Renal cortex interstitium (tissue), 15 donors: ENCODE measurements around the gene ABCA8. TPM values are rescaled to one million over a fixed set of nuclear protein-coding genes. Genes with fewer than 3 reads are reported as not detected.
"Not testable (repeated sequence)": the region's sequence is repeated elsewhere in the genome, so short reads cannot be mapped to it uniquely, and the experiment has no call there.

Experiments
- DNase-seq, 11 donors: peaks; one replicate each; pipeline ENCODE4 v3.0.0-alpha.2; 2013; ENCODE audit warnings: low read depth in 9 of 11, low spot score in 4 of 11; ENCODE audit errors: extremely low read depth in 1 of 11
- long read RNA-seq, 16 experiments: transcript quantifications; one replicate each; lab custom pipeline, GENCODE V29; 2026
- polyA plus RNA-seq, 3 donors: library from polyadenylated mRNA; unstranded; fragments of 120-200 nt; gene quantifications; one replicate each; pipeline ENCODE4 v1.2.1, GENCODE V29; 2013; ENCODE audit not compliant: insufficient read length in 3 of 3

Gene ABCA8
- polyA plus RNA-seq: 1 to 10 TPM in 2 of 3 donors, under 1 TPM in 1; 0.57 to 1.3 (median 1.2) TPM
- long read RNA-seq, donor 1, partial matches to known transcripts: 0 of 1 reads
- long read RNA-seq, donor 1, other reads (novel, unspliced or antisense): 0 of 1 reads
- long read RNA-seq, donor 2, partial matches to known transcripts: 0 of 1 reads
- long read RNA-seq, donor 2, other reads (novel, unspliced or antisense): 0 of 1 reads
- long read RNA-seq, donor 3: 0 reads
- long read RNA-seq, donor 4, partial matches to known transcripts: 0 of 1 reads
- long read RNA-seq, donor 4, other reads (novel, unspliced or antisense): 0 of 1 reads
- long read RNA-seq, donor 5: 0 reads
- long read RNA-seq, donor 6, partial matches to known transcripts: 0 of 1 reads
- long read RNA-seq, donor 6, other reads (novel, unspliced or antisense): 0 of 1 reads
- long read RNA-seq, donor 7: 0 reads
- long read RNA-seq, donor 8: 0 reads
- long read RNA-seq, donor 9: 0 reads
- long read RNA-seq, donor 10: 0 reads
- long read RNA-seq, donor 11: 0 reads
- long read RNA-seq, donor 12: 0 reads
- long read RNA-seq, donor 13: 0 reads
- long read RNA-seq, donor 14: 0 reads
- long read RNA-seq, donor 15: 0 reads
- long read RNA-seq, donor 16, partial matches to known transcripts: 0 of 3 reads
- long read RNA-seq, donor 16, other reads (novel, unspliced or antisense): 0 of 3 reads

- no peak for DNase-seq
Measured at GRCh38 chr17:68955181-68955841, at the start of gene ABCA8. TSS of gene ABCA8 (minus strand) at chr17:68955392. CDS start at chr17:68942034, 13,358 bp downstream.

GRCh38 chr17:69004759-69005158 is 49.6 kb upstream of the ABCA8 start:
- not testable (repeated sequence) for DNase-seq

- DNase-seq: not testable (repeated sequence)
Measured at GRCh38 chr17:68999743-69000142, 44.6 kb upstream of the ABCA8 start.

- DNase-seq: no peak
Measured at GRCh38 chr17:68993112-68993511, 37.9 kb upstream of the ABCA8 start.

GRCh38 chr17:68987966-68988365 is 32.8 kb upstream of the ABCA8 start:
- DNase-seq: no peak

GRCh38 chr17:68981288-68981687 is 26.1 kb upstream of the ABCA8 start:
- peak; percentile 24 to 55 (median 38) for DNase-seq

GRCh38 chr17:68973098-68973846 is 18.1 kb upstream of the ABCA8 start:
- DNase-seq: no peak

GRCh38 chr17:68972119-68972704 is 17.0 kb upstream of the ABCA8 start:
- peak in 4 of 11 donors; percentile 8 to 21 (median 15) for DNase-seq

GRCh38 chr17:68969101-68969500 is 13.9 kb upstream of the ABCA8 start:
- no peak for DNase-seq

GRCh38 chr17:68963958-68964357 is 8.8 kb upstream of the ABCA8 start:
- no peak for DNase-seq

- no peak for DNase-seq
Measured at GRCh38 chr17:68961214-68961882, 6.2 kb upstream of the ABCA8 start.

- not testable (repeated sequence) for DNase-seq
Measured at GRCh38 chr17:68959117-68959516, 3.9 kb upstream of the ABCA8 start.

GRCh38 chr17:68957944-68958343 is 2.8 kb upstream of the ABCA8 start:
- no peak for DNase-seq

- no peak for DNase-seq
Measured at GRCh38 chr17:68954146-68954896, 871 bp downstream of the ABCA8 start.

- no peak for DNase-seq
Measured at GRCh38 chr17:68953340-68953997, 1.7 kb downstream of the ABCA8 start.

- DNase-seq: no peak
Measured at GRCh38 chr17:68950725-68951124, 4.5 kb downstream of the ABCA8 start.

GRCh38 chr17:68947868-68948267 is 7.3 kb downstream of the ABCA8 start:
- not testable (repeated sequence) for DNase-seq
